Non-pigmented ciliary epithelial cell (primary cell): ENCODE data around the gene OR2T11.
A peak's percentile ranks its signal among the peaks of the same experiment; 100 is the strongest.
"Not testable (repeated sequence)": the region's sequence is repeated elsewhere in the genome, so short reads cannot be mapped to it uniquely, and the experiment has no call there.

Source experiments
- DNase-seq: peaks from one replicate; pipeline ENCODE4 v3.0.0-alpha.2; 2010; ENCODE audit warnings: low read depth

The OR2T11 gene, protein sequence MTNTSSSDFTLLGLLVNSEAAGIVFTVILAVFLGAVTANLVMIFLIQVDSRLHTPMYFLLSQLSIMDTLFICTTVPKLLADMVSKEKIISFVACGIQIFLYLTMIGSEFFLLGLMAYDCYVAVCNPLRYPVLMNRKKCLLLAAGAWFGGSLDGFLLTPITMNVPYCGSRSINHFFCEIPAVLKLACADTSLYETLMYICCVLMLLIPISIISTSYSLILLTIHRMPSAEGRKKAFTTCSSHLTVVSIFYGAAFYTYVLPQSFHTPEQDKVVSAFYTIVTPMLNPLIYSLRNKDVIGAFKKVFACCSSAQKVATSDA

DNA sequence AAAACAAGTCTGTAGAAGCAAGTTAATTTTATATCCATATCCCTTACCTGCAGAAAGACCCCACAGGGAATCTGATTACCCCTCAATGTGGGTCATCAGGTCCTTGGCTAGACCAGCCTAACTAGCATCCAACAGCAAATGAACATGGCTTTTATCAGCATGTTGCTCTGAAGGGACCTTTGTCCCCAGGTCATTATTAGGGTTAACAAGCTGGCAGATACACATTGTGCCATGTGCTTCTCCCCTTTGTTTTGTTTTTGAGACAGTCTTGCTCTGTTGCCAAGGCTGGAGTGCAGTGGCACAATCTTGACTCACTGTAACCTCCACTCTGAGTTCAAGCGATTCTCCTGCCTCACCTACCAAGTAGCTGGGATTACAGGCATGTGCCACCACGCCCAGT, at the start of gene OR2T11:
Gene OR2T11 (minus strand): TSS at position 101 of the 400 bp plus-strand sequence. CDS start 7,963 bp downstream, outside the sequence.
- DNase-seq = not testable (repeated sequence)

DNA sequence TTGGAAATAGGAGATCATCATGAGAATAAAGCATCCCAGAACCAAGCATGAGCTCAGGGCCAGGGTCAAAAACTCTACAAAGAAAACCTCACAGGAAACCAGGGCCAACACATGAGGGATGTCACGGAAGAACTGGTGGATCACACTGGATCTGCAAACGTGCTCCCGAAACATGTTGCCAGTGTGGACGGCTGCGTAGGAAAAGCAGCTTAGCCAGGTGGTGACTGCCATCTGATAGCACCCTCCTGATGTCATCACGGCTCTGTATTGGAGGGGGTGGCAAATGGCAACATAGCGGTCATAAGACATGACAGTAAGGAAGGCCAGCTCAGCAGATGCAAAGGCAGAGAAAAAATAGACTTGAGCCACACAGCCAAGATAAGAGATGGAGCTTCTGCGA, 46.8 kb upstream of the OR2T11 start:
- no peak for DNase-seq

DNA sequence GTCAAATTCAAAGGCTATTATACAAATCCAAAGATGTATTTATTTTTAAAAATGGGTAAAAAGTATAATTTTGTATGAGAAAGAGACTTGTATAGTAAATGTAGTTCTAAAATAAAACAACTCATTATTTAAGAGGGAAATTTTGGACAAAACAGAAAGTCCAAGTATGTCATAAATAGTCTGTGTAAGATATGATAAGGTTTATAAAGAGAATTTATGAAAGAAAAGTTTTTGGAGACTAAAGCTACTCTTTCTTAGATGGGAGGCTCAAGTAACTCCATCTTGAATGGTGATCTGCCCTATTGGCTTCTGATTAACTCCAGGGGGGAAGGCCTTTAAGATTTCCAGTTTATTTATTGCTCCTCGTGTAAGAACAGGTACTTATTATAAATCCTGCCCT, 35.1 kb upstream of the OR2T11 start:
- no peak for DNase-seq

DNA sequence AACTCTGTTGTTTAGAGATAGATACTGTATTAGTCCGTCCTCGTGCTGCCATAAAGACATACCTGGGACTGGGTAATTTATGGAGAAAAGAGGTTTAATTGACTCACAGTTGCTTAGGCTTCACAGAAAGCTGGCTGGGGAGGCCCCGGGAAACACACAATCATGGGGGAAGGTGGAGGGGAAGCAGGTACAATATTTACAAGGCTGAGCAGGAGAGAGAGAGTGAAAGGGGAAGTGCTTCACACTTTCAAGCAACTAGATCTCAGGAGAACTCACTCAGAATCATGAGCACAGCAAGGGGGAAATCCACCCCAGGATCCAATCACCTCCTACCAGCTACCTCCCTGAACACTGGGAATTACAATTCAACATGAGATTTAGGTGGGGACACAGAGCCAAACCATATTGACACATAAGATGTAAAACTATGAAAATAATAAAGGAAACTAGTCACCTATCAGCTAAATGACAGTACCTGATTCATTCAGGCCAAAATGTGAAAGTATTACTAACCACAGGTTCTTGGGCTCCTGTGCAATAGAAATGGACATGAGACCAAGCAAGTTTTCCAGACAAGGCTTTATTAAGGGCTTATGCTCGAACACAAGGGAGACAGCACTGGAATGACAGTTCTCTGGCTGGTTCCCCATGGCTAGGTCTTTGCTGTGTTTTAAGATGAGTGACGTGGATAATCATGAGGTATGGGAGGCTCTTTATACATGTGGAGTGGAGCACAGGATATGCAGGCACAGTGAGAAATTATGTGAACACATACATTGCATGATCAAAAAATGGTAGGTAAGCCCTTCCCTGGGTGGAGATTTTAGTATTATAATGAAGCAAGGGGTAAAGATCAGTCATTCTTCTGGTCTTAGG, 28.8 kb upstream of the OR2T11 start:
- not testable (repeated sequence) for DNase-seq

DNA sequence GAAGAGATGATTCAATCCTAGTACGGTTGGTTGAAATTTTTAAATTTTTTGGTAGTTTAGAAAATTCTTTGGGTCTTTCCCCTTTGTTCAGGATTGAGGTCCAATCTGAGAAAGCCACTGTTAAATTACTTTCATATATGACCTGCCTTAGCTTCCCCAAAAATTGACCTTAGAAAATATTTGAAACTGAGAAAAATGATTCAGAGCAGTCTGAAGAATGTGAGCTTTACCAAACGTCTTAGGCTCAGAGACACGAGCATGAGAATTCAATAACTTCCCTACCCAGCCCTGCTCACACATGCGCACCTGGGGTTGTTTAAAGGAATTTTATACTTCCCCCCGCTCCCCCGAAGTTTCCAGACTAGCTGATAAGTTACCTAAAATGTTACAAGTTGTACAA, 21.9 kb upstream of the OR2T11 start:
- not testable (repeated sequence) for DNase-seq

DNA sequence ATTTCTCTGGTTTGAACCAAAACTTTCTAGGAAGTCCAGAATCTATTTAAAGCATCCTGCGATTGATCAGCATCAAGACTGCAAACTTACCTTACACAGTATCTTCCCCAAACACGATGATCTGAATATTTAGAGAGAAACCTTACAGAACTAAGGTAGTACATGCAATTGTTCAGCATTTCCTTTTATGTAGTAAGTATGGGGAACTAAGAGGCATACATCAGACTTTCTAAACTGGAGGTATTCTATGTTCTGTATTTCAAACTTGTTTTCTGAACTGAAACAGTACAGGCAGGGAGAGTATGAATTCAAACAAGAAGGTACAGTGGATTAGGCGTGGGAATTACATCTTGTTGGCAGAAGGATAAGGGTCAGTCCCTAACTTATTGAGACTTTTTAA, 20.5 kb upstream of the OR2T11 start, which contains the start of gene OR2T27:
Gene OR2T27 (minus strand): TSS at position 175 of the 400 bp plus-strand sequence. CDS start 4,644 bp downstream, outside the sequence.
- DNase-seq = not testable (repeated sequence)

DNA sequence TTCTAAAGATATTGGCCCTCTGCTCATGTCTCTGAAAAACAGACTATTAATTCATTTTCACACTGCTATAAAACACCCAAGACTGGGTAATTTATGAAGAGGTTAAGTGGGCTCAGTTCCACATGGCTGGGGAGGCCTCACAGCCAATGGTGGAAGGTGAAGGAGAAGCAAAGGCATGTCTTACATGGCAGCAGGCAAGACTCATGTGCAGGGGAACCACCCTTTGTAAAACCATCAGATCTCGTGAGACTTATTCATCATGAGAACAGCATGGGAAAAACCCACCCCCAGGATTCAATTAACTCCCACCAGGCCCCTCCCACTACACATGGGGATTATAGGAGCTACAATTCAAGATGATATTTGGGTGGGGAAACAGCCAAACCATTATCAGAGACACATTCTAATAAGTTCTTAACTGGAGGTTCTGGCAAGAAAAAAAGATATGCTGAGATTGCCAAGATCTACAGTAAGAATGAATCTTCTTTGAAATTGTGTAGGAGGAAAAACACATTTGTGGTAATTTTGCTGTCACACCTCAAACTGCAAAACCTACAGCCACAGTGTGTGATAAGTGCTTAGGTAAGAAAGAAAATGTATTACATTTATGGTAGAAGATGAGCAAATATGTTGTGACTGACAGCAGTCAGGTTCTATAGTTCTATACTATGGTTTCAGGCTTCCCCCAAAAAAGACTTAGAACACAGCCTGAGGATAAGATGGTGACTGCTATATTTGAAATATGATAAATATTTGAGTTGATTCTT, 14.1 kb upstream of the OR2T11 start:
- not testable (repeated sequence) for DNase-seq

DNA sequence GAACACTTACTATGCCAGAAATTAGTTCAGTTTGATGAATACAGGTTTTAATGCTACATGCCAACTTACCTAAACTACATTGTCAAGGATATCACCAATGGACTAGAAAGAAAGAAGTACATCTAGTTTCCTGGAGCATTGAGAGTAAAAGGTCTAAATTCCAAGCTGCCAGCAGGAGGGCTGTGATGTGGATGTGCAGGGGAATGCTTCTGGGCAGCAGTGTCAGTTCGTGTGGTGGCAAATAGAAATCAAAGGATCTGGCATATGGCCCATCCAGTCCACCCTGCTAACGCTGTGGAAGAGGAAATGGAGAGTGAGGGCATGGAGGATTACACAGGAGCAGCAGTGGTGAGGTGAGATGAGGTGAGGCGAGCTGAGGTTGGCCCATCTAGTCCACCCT, 10.3 kb upstream of the OR2T11 start, which contains the start of gene OR2T35:
Gene OR2T35 (minus strand): TSS at position 101 of the 400 bp plus-strand sequence. CDS start 6,020 bp downstream, outside the sequence.
- DNase-seq = not testable (repeated sequence)

DNA sequence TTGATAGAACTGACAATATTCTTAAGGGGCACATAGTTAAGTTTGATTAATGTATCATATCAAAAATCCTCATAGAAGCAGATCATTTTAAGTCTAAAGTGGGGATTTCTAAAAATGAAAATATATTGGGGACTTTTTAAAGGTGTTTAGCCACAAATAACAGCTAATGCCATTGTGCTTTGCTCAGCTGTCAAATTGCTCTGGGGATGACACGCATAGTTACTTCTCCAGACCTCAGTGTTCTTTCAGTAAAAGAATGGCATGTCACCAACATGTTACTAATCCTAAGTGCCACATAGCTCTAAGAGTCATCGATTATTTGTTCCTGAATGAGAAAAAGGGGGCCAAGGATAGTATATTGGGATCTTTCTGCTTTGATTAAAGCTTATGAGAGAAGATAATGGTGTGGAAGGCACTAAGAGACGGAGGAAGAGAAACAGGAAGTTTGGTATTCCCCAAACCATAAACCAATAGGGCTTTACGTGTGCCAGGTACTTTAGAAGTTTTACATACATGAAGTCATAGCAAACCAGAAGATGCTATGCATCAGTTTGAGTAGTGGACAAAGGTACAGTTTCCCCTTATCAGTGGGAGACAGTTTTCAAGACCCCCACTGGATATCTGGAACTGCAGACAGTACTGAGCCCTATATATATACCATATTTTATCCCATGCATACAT, 8.2 kb upstream of the OR2T11 start:
- DNase-seq = not testable (repeated sequence)

DNA sequence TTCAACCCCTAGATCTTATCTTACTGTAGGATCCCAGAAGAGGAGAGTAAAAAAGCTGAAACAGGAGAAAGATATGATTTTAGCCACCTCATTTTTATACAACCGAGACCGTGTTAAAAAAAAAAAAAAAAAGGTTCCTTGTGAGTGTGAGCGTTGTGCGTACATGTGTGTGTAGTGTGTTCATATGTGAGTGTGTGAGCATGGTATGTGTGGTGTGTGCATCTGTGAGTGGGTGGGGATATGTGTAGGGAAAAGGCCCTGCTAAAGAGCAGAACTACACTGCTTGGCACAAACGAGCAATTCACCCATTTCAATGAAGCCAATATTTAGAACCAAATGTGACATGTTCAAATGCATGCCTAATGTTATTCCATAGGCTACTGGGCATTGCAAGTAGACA, 6.7 kb upstream of the OR2T11 start:
- not testable (repeated sequence) for DNase-seq

DNA sequence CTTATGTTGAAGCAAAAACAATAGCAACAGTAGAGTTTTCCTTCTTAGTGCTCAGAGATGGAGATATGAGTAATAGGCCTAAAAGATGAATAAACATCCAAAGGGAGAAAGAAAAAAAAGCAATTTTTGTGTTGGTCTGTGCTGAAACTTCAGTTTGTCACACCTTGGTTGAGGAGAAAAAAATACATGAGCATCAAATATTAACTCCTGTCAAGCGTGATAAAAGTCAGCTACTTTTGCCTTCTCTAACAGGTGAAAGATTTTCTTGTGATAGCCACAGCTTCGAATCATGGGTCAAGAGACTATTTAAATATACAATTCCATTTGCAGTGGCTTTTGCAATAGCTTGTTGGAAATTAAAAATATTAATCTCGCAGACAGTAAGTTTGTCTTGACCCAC, 6.0 kb upstream of the OR2T11 start:
- DNase-seq = not testable (repeated sequence)

DNA sequence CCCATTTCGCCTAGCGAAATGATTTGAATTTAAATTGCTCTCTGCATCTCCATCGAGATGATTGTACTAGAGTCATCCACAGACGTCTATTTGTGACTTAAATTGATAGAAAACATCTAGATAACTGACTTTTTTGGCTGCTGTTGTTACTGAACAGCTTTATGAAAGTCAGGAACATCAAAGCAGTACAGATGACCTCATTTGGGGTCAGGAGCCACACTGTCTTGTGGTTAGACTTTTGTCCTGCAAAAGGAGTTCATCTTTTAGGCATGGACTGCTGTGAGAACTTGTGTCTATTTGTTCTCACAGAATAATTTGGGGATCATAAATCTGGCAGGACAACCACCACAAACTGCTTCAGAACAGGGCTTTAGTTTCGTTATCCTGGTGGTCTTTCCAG, 4.8 kb upstream of the OR2T11 start:
- DNase-seq = not testable (repeated sequence)

DNA sequence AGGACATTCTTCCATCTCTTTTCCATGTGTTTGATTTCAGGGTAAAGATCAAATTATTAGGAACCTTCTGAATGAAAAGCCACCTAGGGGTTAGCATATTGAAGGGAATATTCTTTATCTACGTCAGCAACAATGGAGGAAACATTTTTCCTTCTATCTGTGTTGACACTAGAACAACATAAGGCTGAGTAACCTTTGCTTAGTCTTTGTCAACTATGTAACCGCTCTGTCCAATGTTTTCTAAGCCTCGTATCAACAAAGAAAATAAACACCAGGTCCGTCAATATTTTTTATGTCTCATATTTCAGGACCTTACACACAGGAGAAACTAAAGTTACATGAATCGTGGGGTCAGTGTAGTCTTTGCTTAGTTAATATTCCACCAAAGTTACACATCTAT, 1.7 kb upstream of the OR2T11 start:
- not testable (repeated sequence) for DNase-seq

DNA sequence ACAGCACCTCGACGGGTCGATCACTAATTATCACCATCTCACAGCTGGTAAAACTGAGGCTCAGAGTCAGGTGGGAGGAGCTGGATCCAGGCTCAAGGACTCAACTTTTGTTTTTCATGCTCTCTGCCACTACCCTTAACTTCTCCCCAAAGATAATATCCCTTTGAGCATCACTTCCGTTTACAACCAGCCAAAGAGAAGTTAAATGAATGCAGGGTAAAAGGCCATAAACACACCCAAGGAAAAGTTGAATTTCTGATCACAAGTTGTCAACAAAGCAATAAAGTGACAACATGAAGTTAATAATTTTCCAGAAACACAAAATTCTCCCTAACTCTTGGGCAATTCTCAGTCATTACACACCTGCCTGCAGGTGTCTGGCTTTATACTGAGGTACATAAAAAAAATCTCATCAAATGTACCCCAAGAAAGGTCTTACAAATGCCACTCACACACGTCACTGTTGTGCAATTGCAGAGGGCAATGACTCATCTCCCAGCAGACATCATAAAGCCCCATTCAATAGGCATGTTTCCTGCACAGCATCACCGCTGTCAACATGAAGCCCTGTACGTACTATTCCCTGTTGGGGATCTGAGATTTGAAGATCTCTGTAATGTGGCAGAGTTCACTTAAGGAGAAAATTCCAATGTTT, 3.4 kb downstream of the OR2T11 start:
- DNase-seq = no peak

DNA sequence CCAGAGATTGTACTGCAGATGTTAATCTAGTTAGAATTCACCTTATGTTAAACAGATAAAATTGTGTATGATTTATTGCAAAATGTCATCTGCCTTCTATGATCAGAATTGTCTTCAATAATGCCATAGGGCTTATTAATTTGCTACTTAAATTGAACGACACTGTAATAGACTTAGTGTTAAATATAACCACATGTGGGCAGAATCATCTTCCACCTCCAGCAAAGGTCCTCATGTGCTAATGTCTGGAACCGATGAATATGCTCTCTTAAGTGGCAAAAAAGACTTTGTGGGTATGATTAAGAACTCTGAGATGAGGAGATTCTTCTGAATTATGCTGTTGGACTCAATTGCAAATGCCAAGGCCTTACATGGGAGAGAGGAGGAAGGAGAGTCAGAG, 4.3 kb downstream of the OR2T11 start:
- DNase-seq = no peak

DNA sequence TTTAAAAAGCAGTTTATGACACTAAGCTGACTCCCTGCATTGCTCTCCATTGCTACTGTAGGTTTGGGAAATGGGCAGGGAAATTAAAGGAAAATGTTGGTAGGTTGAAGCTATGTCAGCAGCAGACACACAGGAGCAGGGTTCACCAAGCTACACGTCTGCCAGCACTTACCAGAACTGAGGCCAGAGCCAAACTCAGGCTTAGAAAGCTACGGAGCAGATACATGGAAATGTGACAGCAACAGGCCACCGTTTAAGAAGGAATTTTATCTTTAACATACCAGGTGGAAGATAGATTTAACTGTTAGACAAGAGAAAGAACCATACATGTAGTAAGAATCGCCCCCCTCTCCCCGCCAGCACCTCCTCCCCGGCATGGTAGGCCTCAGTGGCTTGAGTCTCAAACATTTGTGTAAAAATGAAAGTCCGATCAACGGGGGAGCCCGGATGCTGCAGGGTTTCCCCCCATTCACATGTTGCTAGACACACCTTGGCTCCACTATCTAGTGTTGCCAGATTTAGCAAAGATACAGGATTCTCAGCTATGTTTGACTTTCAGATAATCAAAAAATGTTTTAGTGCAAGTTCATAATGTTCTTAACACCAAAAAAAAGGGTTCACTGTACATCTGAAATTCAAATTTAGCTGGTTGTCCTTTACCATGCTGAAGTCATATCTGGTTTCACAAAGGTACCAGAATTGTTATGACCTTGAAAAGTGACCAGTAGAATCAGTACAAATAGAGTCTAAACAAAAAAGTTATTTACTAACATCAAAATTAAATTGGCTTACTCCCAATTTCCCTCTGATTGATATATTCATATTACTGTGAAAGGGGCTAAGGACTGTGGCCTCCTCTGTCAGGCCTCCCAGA, 6.7 kb downstream of the OR2T11 start:
- no peak for DNase-seq

DNA sequence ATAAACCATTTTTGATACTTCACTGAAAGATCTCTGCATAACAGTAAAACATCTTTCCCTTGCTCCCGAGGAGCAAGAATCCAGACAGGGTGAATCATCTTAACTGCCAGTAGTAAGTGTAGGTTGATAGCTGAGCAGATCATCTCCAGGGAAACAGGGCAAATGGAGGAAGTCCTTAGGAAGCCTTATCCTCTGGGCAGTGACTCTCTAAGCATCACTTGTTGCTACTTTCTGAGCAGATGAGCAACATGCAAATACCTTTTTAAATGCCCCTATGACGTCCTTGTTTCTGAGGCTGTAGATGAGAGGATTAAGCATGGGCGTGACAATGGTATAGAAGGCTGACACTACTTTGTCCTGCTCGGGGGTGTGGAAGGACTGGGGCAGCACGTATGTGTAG, 8.9 kb downstream of the OR2T11 start:
- no peak for DNase-seq

DNA sequence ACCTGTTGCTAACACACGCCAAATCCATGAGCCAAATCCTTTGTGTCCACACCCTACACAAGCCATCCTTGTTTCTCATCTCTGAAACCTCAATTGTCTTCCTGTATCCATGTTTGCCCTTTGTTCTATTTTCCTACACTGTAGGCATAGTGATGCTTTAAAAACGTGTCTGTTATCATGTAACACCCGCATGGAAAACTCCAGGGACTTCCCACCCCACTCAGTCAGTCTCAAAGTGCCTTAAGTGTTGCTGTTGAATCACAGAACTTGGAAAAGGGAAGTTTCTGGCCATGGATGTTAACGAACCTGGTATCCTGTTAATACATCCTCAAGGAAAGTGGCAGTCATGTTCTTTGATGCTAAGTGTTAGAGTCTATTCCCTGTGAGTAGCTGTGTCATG, 9.7 kb downstream of the OR2T11 start:
- DNase-seq = no peak

DNA sequence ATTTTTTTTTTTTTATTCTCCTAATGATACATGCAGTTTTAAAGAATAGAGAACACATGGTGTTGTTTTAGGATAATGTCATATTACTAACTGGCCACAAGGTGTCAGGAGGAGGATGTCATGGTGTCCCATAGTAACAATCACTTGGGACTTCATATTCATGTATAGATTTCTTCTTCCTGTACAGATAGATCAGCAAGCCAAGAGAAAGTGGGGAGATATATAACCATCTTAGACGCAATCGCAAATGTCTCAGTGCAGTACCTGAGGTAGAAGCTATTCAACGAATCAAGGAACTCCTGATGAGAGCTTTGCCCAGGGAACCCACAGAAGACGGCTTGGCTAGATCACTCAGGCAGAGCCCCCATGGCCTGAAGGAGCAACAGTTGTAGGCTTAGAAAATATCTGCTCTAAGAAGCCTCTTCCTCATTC, 12.3 kb downstream of the OR2T11 start:
- DNase-seq = peak; percentile 2

DNA sequence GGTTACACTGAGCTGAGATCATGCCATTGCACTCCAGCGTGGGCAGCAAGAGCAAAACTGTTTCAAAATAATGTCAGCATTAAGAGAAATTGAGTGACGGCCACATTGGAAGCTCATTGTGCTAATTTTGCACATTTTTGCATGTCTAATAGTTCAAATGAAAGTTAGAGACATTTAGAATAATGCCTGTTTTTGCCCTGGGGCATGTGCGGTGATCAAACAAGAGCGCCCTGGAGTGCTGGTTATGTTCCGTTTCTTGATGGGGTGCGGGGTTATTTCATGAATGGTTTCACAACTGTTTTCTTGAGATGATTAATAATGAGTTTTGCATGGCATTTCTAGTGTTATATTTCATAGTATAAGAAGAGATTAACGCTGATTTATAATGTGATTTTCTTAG, 13.1 kb downstream of the OR2T11 start:
- no peak for DNase-seq
